CD14-positive monocyte (primary cell): ENCODE data around the gene SLC26A4. TPM values are rescaled to one million over a fixed set of nuclear protein-coding genes. Genes with fewer than 3 reads are reported as not detected.

Source experiments
- DNase-seq, 3 donors: peaks; one replicate each; pipeline ENCODE4 v3.0.0-alpha.2; 2011 to 2022
- H2AFZ ChIP-seq: 2 replicates; pipeline ENCODE4 v1.6.0; 2012; ENCODE audit warnings: mild to moderate bottlenecking, low read depth, low read length, inconsistent platforms; ENCODE audit not compliant: insufficient read depth, poor library complexity, severe bottlenecking
- H3K27ac ChIP-seq, 2 donors: 1 replicate in 1 of 2; 2 replicates in 1 of 2; pipeline ENCODE4 v1.5.1; 2012 to 2013; ENCODE audit warnings: low read length in 2 of 2, control low read depth in 1 of 2, inconsistent platforms in 1 of 2, low read depth in 1 of 2, mild to moderate bottlenecking in 1 of 2
- H3K27me3 ChIP-seq, 2 donors: one replicate each; pipeline versions ENCODE4 v1.6.0 to v1.6.1; 2011 to 2013; ENCODE audit warnings: low read length in 2 of 2; ENCODE audit not compliant: control insufficient read depth in 2 of 2, insufficient read depth in 2 of 2
- H3K36me3 ChIP-seq, 2 donors: replicated peaks in 1 of 2; 1 replicate in 1 of 2; 2 replicates in 1 of 2; pipeline versions ENCODE4 v1.5.1 to v1.6.1; 2012 to 2013; ENCODE audit warnings: low read length in 2 of 2, control low read depth in 1 of 2, inconsistent platforms in 1 of 2, mild to moderate bottlenecking in 1 of 2; ENCODE audit not compliant: insufficient read depth in 2 of 2, control insufficient read depth in 1 of 2
- H3K4me1 ChIP-seq, 2 donors: 1 replicate in 1 of 2; 2 replicates in 1 of 2; pipeline versions ENCODE4 v1.5.1 to v1.6.1; 2012 to 2013; ENCODE audit warnings: low read length in 2 of 2, control low read depth in 1 of 2, inconsistent platforms in 1 of 2, mild to moderate bottlenecking in 1 of 2, moderate library complexity in 1 of 2; ENCODE audit not compliant: insufficient read depth in 2 of 2, control insufficient read depth in 1 of 2
- H3K4me2 ChIP-seq: replicated peaks from 2 replicates; pipeline ENCODE3; 2012; ENCODE audit warnings: low read length, moderate library complexity, mild to moderate bottlenecking; ENCODE audit not compliant: poor library complexity, severe bottlenecking; ENCODE audit errors: extremely low read depth
- H3K4me3 ChIP-seq, 3 experiments: fragments of 200-600 bp in 1 of 3; sonication (generic) in 1 of 3; replicated peaks in 1 of 3; 1 replicate in 2 of 3; 2 replicates in 1 of 3; pipeline ENCODE4 v1.5.1; 2011 to 2013; ENCODE audit warnings: low read length in 3 of 3, mild to moderate bottlenecking in 3 of 3, control low read depth in 2 of 3, low read depth in 2 of 3, inconsistent platforms in 1 of 3, moderate library complexity in 1 of 3
- H3K79me2 ChIP-seq: 2 replicates; pipeline ENCODE4 v1.6.0; 2012; ENCODE audit warnings: mild to moderate bottlenecking, control low read depth, inconsistent platforms, low read length, moderate library complexity; ENCODE audit not compliant: insufficient read depth
- H3K9ac ChIP-seq: 2 replicates; pipeline ENCODE4 v1.6.0; 2017; ENCODE audit warnings: low read length, mild to moderate bottlenecking; ENCODE audit not compliant: insufficient read depth, poor library complexity, severe bottlenecking
- H3K9me3 ChIP-seq, 2 donors: replicated peaks in 1 of 2; 1 replicate in 1 of 2; 2 replicates in 1 of 2; pipeline versions ENCODE4 v1.5.1 to v1.6.1; 2012 to 2013; ENCODE audit warnings: low read length in 2 of 2, control low read depth in 1 of 2; ENCODE audit not compliant: control insufficient read depth in 1 of 2, insufficient read depth in 1 of 2
- H4K20me1 ChIP-seq: 2 replicates; pipeline ENCODE4 v1.6.0; 2012; ENCODE audit warnings: mild to moderate bottlenecking, low read length, control low read depth, moderate library complexity; ENCODE audit not compliant: insufficient read depth
- H3K27ac Mint-ChIP-seq, 7 donors: one replicate each; pipeline ENCODE4 v1.8.0; 2020; ENCODE audit warnings: mild to moderate bottlenecking in 7 of 7, mixed read lengths in 7 of 7, moderate library complexity in 6 of 7, inconsistent platforms in 2 of 7
- H3K27me3 Mint-ChIP-seq, 3 donors: one replicate each; pipeline ENCODE4 v1.8.0; 2021 to 2022; ENCODE audit warnings: low read depth in 3 of 3, mild to moderate bottlenecking in 3 of 3, mixed read lengths in 3 of 3, moderate library complexity in 3 of 3, inconsistent platforms in 1 of 3
- H3K36me3 Mint-ChIP-seq, 2 donors: one replicate each; pipeline ENCODE4 v1.8.0; 2020; ENCODE audit warnings: mixed read lengths in 2 of 2, inconsistent platforms in 1 of 2, mild to moderate bottlenecking in 1 of 2
- H3K4me1 Mint-ChIP-seq: one replicate; pipeline ENCODE4 v1.8.0; 2020; ENCODE audit warnings: mild to moderate bottlenecking, mixed read lengths
- H3K4me3 Mint-ChIP-seq, 2 donors: one replicate each; pipeline ENCODE4 v1.8.0; 2020; ENCODE audit warnings: mild to moderate bottlenecking in 2 of 2, mixed read lengths in 2 of 2, moderate library complexity in 1 of 2
- H3K9me3 Mint-ChIP-seq, 7 donors: one replicate each; pipeline ENCODE4 v1.8.0; 2020 to 2022; ENCODE audit warnings: mixed read lengths in 7 of 7, mild to moderate bottlenecking in 6 of 7, moderate library complexity in 6 of 7, inconsistent platforms in 2 of 7
- WGBS: methylation state at CpG from one replicate; pipeline ENCODE4 v1.1.5; 2013; ENCODE audit warnings: missing lambda C conversion rate; ENCODE audit not compliant: insufficient coverage; 5-methylcytosine and 5-hydroxymethylcytosine counted together
- intact Hi-C, 2 donors: fragments of 100-400 bp; cut with micrococcal nuclease; formaldehyde crosslinking; loops; one replicate each; pipeline versions ENCODE4 v1.15.0 to v1.15.1; 2023
- polyA plus RNA-seq, 3 donors: library from polyadenylated mRNA; depleted of rRNA in 1 of 3; unstranded in 2 of 3; stranded (reverse) in 1 of 3; fragments of 300-500 nt in 2 of 3; fragments of >200 nt in 1 of 3; fragmentation: Illumina TruSeq in 2 of 3; gene quantifications; 1 replicate in 2 of 3; 2 replicates in 1 of 3; pipeline ENCODE4 v1.2.3, GENCODE V29; 2012 to 2021
- TF ChIP-seq, protein P1 (sequence below): fragments of 200-600 bp; IDR thresholded peaks from one replicate; pipeline ENCODE4 v1.8.0; 2022; ENCODE audit warnings: antibody characterized with exemption, mild to moderate bottlenecking

SLC26A4 gene
- polyA plus RNA-seq, 3 donors: 0.10 to 0.12 TPM; not detected in 1

GRCh38 chr7:107715531-107715930 is 54.9 kb downstream of the SLC26A4 start:
- Mint-ChIP-seq H3K27me3 (no peaks in the 10 kb centered on the region), H3K27ac (no peak overlapping the region), H3K36me3 (no peaks in the 10 kb centered on the region), H3K4me1 (no peaks in the 10 kb centered on the region), H3K4me3 (no peak overlapping the region), H3K9me3 (no peaks in the 10 kb centered on the region)
- 96% methylated on average over 6 of the region's 6 CpGs for whole genome bisulfite sequencing
- no peaks in the 10 kb centered on the region for H3K36me3 ChIP-seq
- H3K4me2 ChIP-seq: no peak overlapping the region
- H3K4me1 ChIP-seq: no peaks in the 10 kb centered on the region
- DNase-seq: no peak
- no peak overlapping the region for H3K9ac ChIP-seq
- no peak overlapping the region for H3K27ac ChIP-seq
- no peaks in the 10 kb centered on the region for H4K20me1 ChIP-seq
- intact Hi-C loops: no loop called here
- no peaks in the 10 kb centered on the region for H3K27me3 ChIP-seq
- H3K79me2 ChIP-seq: no peaks in the 10 kb centered on the region
- H3K4me3 ChIP-seq: no peak overlapping the region
- TF ChIP-seq, protein P1, sequence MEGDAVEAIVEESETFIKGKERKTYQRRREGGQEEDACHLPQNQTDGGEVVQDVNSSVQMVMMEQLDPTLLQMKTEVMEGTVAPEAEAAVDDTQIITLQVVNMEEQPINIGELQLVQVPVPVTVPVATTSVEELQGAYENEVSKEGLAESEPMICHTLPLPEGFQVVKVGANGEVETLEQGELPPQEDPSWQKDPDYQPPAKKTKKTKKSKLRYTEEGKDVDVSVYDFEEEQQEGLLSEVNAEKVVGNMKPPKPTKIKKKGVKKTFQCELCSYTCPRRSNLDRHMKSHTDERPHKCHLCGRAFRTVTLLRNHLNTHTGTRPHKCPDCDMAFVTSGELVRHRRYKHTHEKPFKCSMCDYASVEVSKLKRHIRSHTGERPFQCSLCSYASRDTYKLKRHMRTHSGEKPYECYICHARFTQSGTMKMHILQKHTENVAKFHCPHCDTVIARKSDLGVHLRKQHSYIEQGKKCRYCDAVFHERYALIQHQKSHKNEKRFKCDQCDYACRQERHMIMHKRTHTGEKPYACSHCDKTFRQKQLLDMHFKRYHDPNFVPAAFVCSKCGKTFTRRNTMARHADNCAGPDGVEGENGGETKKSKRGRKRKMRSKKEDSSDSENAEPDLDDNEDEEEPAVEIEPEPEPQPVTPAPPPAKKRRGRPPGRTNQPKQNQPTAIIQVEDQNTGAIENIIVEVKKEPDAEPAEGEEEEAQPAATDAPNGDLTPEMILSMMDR: no peak
- H3K9me3 ChIP-seq: no peaks in the 10 kb centered on the region
- H2AFZ ChIP-seq: no peak overlapping the region

- Histone ChIP-seq H3K4me2 (no peak overlapping the region), H3K27ac (no peak overlapping the region), H3K79me2 (no peaks in the 10 kb centered on the region), H3K27me3 (no peaks in the 10 kb centered on the region), H3K9me3 (no peaks in the 10 kb centered on the region), H3K36me3 (no peaks in the 10 kb centered on the region), H2AFZ (no peak overlapping the region), H4K20me1 (no peaks in the 10 kb centered on the region), H3K4me1 (no peaks in the 10 kb centered on the region), H3K9ac (no peak overlapping the region), H3K4me3 (no peak overlapping the region)
- no peaks in the 10 kb centered on the region for H3K9me3 Mint-ChIP-seq
- no peak overlapping the region for H3K27ac Mint-ChIP-seq
- H3K27me3 Mint-ChIP-seq: no peaks in the 10 kb centered on the region
- H3K4me1 Mint-ChIP-seq: no peaks in the 10 kb centered on the region
- H3K4me3 Mint-ChIP-seq: no peak overlapping the region
- TF ChIP-seq, protein P1: no peak
- H3K36me3 Mint-ChIP-seq: no peaks in the 10 kb centered on the region
- 82% methylated on average over 3 of the region's 4 CpGs for WGBS
- no peak for DNase-seq
- intact Hi-C loops: no loop called here
Observed at GRCh38 chr7:107718456-107719193, 58.0 kb downstream of the SLC26A4 start.
